NCI-H774 (cell line): ENCODE measurements around the gene LDHD.
A peak's percentile ranks its signal among the peaks of the same experiment; 100 is the strongest.

Experiments
- DNase-seq: peaks from one replicate; lab custom pipeline; 2025; lab: John Stamatoyannopoulos, UW

The LDHD gene

DNA sequence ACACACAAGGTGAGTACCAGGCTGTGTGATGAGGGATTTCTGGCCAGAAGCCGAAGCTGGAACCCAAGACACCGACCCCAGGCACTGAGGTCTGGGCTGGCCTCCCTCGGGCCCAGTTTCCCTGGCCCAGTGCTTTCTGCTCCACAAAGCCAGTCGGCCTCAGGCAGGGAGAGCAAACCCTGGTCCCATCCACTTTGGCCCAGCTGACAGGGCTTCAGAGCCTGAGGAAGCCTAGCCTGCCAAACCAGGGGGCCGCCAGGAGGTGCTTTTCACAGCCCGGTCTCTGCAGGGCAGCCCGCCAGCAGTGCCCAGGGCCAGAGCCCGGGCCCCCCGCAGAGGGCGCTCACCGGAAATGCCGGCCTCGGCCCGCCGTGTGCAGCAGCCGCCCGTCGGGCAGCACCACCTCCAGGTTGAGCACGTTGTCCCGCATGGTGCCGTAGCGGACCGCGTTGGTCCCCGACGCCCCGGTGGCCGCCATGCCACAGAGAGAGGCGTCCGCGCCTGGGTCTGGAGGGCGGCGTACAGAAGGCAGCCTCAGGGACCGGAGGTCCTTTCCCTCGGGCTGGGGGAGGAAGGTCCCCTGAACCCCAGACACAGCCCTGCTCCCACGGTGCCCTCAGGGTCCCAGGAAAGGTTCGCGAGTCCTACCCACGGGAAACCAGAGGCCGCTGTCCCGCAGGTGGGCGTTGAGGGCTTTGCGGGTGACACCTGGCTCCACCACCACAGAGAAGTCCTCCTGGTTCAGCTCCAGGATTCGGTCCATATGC, 2.2 kb downstream of the LDHD start:
- DNase-seq = no peak

GRCh38 chr16:75113541-75114121, 2.9 kb downstream of the LDHD start:
- DNase-seq = no peak

DNA sequence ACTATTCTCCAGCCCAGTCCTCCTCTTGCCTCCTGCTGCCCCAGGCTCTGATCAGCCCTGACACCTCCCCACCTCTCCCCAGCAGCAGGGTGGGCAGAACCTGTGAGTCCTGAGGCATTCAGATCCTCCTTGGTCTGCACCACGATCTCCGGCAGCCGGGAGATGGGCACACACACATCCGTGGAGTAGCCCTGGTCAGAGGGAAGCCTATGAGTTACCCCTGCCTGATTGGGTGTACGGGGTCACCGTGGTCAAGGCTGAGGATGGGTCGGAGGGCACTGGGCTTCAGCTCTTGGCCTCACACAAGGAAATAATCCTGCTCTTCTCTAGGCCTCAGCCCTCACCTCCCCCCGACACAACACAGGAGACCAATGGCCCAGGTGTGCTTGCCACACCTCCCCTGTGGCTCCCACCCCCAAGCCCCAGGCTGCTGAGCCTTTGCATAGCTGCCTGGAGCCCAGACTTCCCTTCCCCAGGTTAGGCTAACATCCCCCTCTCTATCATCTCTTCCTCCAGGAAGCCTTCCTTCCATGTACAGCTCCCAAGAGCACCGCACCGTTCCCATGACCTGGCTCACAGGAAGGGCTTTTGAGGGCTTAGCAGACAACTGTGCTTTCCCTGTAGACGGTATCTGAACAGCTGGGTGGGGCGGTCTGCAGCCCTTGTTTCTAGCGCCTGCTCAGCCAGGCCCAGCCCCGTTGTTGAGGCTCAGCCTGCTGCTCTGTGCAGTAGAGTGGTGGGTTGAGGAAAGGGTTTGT, 3.7 kb downstream of the LDHD start:
- DNase-seq = no peak

GRCh38 chr16:75111961-75112733, 4.4 kb downstream of the LDHD start:
- DNase-seq = no peak

- no peak for DNase-seq
Observed at GRCh38 chr16:75111514-75111940, 5.1 kb downstream of the LDHD start.

DNA sequence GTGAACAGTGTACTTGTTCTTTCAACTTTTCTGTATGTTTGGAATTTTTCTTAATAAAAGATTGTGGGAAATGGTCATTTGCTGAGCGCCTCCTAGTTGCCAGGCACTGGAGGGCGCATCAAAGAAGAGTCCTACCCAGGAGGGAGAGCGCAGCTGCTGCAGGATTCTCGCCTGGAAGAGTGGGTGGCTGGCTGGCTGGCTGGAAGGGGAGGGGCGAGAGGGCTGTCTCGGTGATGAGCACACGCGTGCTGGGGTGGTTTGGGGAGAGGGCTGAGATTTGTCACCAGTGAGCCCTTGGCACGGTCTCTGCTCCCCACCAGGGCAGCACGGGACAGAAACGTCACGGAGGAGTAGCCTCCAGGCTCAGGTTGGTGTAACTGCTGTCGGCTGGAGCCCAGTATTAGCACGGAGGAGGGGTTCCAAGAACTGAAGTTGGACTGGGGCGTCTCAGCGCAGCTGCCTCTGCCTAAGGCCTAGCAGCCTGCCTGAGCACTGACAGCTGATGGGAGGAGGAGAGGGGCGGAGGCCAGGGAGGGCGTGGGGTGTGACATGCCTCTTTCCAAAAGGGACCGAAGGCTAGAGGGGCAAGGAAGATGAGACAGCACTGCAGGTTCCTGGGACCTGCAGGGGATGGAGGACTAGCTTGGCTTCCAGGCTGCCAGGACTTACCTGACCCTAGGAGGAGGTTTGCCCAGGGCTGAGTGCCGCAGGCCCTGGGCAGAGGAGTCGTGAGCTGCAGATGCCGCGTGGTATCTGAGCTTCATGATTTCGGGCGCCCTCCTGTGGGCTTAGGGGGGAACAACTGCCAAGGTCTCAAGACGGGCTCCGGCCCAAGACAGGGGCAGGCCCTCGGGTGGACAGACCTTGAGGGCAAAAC, 5.7 kb downstream of the LDHD start:
- peak; percentile 30 for DNase-seq

DNA sequence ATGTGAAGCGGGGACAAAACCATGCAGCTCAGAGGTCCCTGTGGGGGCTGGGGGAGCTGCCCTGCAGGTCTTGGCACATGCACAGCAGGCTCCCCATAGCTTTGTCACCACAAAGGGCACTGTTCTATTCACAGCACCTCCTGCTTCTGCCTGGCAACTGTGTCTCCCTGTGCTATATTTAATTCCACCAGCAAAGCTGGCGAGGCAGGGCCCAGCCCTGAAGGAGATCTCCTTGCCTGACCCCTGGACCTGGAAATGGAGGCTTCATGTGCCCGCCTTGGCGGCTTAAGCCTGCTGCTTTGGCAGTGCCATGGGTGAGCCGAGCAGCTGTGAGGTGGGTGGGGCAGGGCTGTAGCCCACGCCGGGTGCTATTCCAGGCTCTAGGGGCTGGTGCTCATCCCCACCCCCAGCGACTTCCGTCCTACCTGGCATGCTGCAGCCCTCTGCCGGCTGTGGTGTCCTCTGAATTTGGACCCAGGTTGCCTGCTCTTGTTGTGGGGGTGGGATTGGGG, 6.8 kb downstream of the LDHD start:
- no peak for DNase-seq

GRCh38 chr16:75108792-75109731, 7.5 kb downstream of the LDHD start:
- DNase-seq = no peak

DNA sequence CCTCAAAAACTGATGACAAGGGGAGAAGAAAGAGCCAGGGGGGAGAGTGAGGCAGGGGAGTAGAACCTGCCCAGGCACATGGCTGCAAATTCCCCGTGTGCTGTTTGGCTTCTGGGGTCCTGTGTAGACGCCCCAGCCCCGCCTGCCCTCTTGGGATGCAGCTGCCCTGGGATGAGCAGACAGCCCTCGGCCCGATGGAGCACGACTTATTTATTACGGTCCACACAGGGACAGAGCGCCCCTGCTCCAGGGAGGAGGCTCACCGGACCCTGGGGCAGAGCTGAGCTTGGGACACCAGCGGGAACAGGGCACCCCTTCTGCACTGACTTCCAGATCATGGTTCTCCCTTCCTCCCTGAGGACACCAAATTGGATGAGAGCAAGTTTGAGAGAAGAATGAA, 9.1 kb downstream of the LDHD start:
- no peak for DNase-seq

DNA sequence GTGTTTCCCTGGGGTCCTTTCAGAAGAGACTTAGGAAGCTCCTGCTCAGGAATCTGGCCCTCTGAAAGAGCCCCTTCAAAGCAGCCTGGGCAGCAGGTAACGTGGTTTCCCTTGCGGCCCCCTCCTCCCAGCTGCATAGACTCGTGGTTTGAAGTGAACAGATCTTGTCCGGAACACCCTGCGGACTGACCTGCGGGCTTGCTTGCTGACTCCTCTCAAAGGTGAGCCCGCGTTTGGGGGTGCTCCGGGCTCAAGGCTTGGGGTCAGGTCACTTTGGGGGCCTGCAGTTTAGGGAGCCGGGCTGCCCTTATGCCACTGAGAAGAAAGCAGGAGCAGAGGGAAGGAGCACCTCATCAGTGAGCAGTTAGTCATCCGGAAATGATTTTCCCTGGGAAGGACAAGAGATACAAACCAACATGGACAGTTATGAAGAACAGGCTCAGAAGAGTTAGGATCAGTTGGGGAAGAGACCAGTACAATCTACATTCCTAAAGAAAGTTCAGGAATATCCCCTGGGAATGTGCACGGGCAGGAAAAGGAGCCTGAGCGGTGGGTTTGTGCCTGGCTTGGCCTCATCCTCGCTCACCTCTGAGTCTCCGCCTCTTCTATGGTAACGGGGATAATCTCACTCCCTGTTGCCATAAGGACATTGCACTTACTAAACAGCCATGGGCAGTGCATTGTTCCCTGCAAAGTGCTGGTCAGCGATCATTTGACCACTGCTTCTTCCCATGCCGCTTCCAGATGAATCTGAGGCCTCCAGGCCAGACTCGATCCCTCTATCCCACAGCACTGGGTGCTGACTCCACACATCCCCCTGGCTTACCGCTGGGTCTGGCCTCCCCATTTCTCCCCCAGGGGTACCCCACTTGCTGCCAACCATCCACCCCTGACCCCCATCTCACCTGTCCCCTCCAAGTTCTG, 10.0 kb downstream of the LDHD start:
- no peak for DNase-seq

DNA sequence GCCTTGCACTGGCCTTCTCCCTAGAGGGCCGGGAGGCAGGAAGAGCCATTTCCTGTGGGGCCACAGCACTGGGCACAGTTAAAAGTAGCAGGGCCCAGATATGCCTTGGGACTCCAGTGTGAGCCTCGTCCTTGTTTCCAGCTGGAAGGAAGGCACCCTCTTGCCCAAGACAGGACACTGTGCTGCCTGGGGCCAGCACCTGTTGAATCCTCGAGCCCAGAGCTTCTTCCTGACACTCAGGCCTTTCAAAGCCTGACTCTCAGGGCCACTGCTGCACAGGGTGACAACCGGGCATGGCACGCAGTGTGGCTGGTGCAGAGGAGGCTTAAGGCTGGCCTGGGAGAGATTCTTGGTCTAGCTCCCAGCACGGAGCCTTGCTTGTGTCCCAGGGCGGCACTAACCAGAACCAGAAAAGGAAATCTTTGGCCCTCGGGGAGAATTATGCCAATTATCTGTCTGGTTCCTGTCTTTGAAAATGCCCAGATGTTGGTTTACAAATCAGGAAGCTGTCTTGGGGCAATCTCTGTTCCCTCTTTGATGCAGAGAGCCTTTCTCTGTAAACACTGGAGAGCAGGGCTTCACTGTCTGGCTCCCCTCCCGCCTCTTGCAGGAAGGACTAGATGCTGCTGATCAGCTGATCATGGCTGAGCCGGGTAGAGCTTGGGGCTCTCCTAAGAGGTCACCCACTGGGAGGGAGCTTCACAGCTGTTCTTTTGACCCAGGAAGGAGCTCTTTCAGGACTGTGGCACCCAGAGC, 11.1 kb downstream of the LDHD start:
- DNase-seq = no peak

- DNase-seq = no peak
Observed at GRCh38 chr16:75104836-75105235, 11.7 kb downstream of the LDHD start.

GRCh38 chr16:75103994-75104393, 12.6 kb downstream of the LDHD start:
- DNase-seq = no peak

GRCh38 chr16:75102595-75102994, 14.0 kb downstream of the LDHD start:
- DNase-seq = no peak

DNA sequence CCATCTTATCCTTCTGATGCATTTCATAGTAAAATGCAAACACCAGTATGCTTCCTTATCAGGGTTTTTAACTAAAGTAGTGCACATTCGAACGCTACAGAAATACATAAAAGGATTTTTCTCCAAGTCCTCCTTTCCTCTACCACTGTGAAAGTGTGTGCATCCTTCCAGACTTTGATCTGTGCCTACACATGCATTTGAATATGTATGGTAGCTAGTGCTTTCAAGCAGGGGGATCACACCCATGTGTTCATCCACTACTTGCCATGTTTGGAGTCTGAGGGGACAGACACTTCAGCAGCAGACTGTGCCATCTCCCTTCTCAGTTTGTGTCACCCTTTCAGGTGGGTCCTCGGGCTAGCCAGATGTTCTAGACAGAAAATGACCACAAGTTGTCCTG, 14.9 kb downstream of the LDHD start:
- no peak for DNase-seq

DNA sequence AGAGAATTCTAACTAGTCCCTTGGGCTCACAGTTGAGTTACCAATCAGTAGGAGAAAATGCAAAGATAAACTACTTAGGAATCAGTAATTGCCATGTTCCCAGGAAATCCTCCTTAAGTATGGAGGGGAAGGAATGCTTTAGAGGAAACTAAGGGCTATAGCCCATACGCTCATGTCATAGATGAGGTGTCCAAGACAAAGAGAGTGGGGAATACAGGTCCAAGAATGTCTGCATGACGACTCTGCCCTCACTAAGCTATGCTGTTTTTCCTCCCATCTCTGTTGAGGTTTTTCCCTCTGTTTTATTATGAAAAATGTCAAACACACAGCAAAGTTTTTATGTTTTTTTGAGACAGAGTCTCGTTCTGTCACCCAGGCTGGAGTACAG, 16.0 kb downstream of the LDHD start:
- no peak for DNase-seq

- no peak for DNase-seq
Observed at GRCh38 chr16:75099738-75100602, 16.6 kb downstream of the LDHD start.
